Measurements from ENCODE around the gene GDF2. TPM values are rescaled to one million over a fixed set of nuclear protein-coding genes. Genes with fewer than 3 reads are reported as not detected.

GDF2 gene
- not detected in 2 replicates for total RNA-seq (2014; rRNA removed; shearing (Covaris generic))

DNA sequence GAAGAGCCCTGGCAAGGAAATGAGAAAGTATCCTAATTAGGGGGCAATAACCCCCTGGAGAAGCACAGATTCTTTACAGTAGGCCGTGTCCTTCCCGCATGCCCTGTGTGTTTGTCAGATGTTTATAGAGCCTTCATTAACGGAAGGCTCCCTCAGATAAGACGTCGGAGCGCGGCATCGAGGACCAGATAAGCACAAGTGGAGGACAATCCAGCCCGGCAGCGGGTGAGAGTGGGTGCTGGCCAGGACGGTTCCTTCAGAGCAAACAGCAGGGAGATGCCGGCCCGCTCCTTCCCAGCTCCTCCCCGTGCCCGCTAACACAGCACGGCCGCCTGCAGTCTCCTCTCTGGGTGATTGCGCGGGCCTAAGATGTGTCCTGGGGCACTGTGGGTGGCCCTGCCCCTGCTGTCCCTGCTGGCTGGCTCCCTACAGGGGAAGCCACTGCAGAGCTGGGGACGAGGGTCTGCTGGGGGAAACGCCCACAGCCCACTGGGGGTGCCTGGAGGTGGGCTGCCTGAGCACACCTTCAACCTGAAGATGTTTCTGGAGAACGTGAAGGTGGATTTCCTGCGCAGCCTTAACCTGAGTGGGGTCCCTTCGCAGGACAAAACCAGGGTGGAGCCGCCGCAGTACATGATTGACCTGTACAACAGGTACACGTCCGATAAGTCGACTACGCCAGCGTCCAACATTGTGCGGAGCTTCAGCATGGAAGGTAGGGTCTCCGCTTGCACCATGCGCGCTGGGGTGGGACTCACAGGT is at the start of gene GDF2:
Gene GDF2, plus strand, starts transcription at position 155 of the 762 bp plus-strand sequence. Its CDS starts 215 bp downstream, at position 370.
- no peaks in the 10 kb centered on the region for H3K27me3 ChIP-seq (ENCODE audit: control insufficient read depth, insufficient read depth, low read length)
- no peak within 1 kb of the TSS for H3K4me3 ChIP-seq (ENCODE audit: insufficient read depth, low read depth, low read length)
- no peaks in the 10 kb centered on the region for H3K36me3 ChIP-seq (replicated peaks; ENCODE audit: control insufficient read depth, insufficient read depth, low read length)
- DNase-seq, result no peak

GRCh38 chr10:47276071-47276470 is 46.2 kb upstream of the GDF2 start:
- Histone ChIP-seq H3K27me3 (ENCODE audit: control insufficient read depth, insufficient read depth, low read length) (no peaks in the 10 kb centered on the region), H3K4me3 (ENCODE audit: insufficient read depth, low read depth, low read length) (no peak overlapping the region), H3K36me3 (replicated peaks; ENCODE audit: control insufficient read depth, insufficient read depth, low read length) (no peaks in the 10 kb centered on the region)
- no peak for DNase-seq

DNA sequence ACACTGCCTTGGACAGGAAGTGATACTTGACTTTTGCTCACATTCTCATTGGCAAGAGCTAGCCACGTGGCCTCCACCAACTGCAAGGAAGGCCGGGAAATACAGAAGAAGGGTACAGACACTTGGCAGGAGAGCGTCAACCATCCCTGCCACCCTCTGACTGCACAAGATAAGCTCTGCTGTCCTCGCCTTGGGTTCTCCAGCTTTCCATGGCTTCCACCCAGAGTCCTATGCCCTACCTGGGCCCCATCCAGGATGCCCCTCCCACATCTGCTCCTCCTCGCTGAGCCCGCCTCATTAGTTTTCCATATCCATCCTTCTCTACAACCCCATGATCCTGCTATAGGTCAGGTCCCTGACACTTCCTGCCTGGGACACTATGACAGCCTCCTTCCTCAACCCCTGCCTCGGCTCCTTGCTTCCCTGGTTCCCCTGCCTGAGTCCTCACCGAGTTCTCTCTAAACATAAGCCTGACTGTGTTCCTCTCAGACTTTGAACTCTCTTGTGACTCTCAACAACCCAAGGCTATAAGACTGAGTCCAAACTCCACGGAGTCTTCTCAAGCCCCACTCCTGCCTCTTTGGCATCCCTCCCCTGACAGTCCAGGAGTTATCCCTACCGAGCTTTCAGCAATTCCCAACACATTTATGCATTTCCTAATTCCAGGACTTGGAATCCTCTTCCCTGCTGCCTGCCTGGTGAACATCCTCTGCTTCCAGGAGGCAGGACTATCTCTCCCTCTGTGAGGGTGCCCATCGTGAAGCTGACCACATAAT is 45.5 kb upstream of the GDF2 start:
- Histone ChIP-seq H3K27me3 (ENCODE audit: control insufficient read depth, insufficient read depth, low read length) (no peaks in the 10 kb centered on the region), H3K36me3 (replicated peaks; ENCODE audit: control insufficient read depth, insufficient read depth, low read length) (no peaks in the 10 kb centered on the region), H3K4me3 (ENCODE audit: insufficient read depth, low read depth, low read length) (no peak overlapping the region)
- DNase-seq, result no peak

DNA sequence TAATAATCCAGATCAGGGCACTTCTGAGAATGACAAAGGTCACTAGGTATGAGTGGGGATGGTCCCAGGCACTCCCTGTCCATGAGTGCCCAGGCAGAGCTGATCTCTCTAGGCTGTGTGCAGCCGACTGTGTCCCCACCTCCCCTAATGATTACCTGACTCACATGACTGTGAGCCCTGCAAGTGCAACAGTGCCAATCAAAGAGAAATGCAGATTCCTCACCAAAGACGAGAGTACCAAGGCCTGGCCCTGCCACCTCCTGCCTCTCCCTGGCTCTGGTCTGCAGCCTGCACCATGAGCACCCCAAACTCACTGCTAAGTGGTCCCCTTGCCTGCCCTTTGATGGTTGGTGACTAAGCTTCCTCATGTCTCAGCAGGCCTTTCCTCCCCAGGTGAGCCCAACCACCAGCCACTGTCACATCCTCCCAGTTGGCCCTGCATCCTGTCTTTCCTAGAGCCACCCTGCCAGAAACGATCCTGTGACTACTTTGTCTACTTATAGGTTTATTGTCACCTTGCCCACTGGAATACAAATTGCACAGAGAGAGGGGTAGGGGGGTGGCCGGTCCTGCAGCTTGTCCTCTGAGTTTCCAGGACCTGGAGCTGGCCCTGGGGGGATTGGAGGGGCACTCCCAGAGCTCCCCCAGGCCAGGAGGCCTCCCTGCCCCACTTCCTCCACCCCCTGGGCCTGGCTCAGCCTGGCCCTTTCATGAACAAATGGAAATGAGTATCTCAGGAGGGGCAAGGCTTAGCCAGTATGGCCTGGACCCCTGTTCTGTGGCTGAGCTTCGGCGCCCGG is 44.7 kb upstream of the GDF2 start:
- Histone ChIP-seq H3K36me3 (replicated peaks; ENCODE audit: control insufficient read depth, insufficient read depth, low read length) (no peaks in the 10 kb centered on the region), H3K4me3 (ENCODE audit: insufficient read depth, low read depth, low read length) (no peak overlapping the region), H3K27me3 (ENCODE audit: control insufficient read depth, insufficient read depth, low read length) (no peaks in the 10 kb centered on the region)
- DNase-seq, result no peak

DNA sequence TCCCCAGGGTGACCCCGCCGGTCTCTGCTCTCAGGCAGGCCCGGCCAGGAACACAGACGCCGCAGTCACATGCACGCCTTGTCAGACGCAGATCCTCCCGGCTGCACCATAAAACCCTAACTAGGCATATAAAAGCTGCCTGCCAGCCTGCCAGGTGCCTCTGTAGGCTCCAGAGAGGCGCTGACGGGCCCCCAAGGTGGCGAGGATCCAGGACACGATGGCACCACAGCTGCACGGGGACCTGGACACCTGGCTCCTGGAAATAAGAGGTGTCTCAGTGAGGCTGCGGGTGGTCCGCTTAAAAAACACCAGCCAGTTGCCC is 44.1 kb upstream of the GDF2 start:
- H3K36me3 ChIP-seq (replicated peaks; ENCODE audit: control insufficient read depth, insufficient read depth, low read length), result no peaks in the 10 kb centered on the region
- H3K27me3 ChIP-seq (ENCODE audit: control insufficient read depth, insufficient read depth, low read length), result no peaks in the 10 kb centered on the region
- no peak overlapping the region for H3K4me3 ChIP-seq (ENCODE audit: insufficient read depth, low read depth, low read length)
- no peak for DNase-seq

- no peak for DNase-seq
- Histone ChIP-seq H3K36me3 (replicated peaks; ENCODE audit: control insufficient read depth, insufficient read depth, low read length) (no peaks in the 10 kb centered on the region), H3K27me3 (ENCODE audit: control insufficient read depth, insufficient read depth, low read length) (no peaks in the 10 kb centered on the region), H3K4me3 (ENCODE audit: insufficient read depth, low read depth, low read length) (no peak overlapping the region)
Measured at GRCh38 chr10:47278720-47279119, 43.5 kb upstream of the GDF2 start.

GRCh38 chr10:47279276-47279675 is 43.0 kb upstream of the GDF2 start:
- no peak for DNase-seq
- H3K36me3 ChIP-seq (replicated peaks; ENCODE audit: control insufficient read depth, insufficient read depth, low read length), result no peaks in the 10 kb centered on the region
- no peaks in the 10 kb centered on the region for H3K27me3 ChIP-seq (ENCODE audit: control insufficient read depth, insufficient read depth, low read length)
- no peak overlapping the region for H3K4me3 ChIP-seq (ENCODE audit: insufficient read depth, low read depth, low read length)

DNA sequence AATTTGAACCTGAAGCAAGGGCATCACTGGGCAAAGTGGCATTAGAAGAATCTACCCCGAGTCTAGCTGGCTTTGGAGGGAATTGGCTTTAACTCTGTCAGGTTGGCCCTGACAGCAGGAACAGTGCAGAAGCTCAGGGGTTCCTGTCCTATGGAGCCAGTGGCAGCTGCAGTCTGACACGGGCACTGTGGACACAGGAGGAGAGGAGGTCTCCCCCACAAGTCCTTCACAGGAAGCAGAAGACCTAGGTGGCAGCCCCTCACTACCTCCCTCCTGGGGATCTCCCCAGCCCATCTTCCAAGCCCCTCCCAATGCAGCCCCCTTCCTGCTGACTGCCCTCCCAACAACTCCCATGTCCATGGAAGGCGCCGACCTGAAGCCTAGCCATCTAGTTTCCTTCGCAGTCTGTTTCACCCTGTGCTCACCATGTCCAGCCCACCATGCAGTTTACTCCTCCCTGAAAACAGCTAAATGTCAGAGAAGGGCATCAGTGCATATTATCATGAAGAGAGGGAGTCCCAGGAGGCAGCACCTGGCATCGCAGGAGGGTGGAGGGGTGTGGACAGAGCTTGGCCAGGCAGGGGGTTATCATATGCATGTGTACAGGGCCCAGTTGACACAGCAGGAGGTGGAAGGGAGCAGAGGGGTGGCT is 40.1 kb upstream of the GDF2 start:
- Histone ChIP-seq H3K36me3 (replicated peaks; ENCODE audit: control insufficient read depth, insufficient read depth, low read length) (no peaks in the 10 kb centered on the region), H3K4me3 (ENCODE audit: insufficient read depth, low read depth, low read length) (no peak overlapping the region), H3K27me3 (ENCODE audit: control insufficient read depth, insufficient read depth, low read length) (no peaks in the 10 kb centered on the region)
- no peak for DNase-seq

DNA sequence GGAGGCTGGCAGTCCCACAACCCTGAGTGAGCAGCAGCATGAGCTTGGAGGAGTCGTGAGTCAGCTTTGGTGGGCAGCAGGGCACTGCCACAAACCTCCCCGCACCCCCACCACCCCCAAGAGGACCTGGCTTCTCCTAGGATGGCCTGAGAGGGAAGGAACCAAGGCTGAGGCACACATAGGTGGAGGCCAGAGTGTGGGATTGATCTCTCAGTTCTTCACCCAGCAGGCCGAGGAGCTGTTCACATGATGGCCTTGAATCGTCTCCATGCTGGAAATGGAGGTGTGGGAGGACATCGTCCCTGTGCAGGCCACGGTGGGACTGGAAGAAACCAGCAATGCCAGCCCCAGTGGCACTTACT is 39.6 kb upstream of the GDF2 start:
- no peak for DNase-seq
- no peaks in the 10 kb centered on the region for H3K27me3 ChIP-seq (ENCODE audit: control insufficient read depth, insufficient read depth, low read length)
- H3K36me3 ChIP-seq (replicated peaks; ENCODE audit: control insufficient read depth, insufficient read depth, low read length), result no peaks in the 10 kb centered on the region
- no peak overlapping the region for H3K4me3 ChIP-seq (ENCODE audit: insufficient read depth, low read depth, low read length)

DNA sequence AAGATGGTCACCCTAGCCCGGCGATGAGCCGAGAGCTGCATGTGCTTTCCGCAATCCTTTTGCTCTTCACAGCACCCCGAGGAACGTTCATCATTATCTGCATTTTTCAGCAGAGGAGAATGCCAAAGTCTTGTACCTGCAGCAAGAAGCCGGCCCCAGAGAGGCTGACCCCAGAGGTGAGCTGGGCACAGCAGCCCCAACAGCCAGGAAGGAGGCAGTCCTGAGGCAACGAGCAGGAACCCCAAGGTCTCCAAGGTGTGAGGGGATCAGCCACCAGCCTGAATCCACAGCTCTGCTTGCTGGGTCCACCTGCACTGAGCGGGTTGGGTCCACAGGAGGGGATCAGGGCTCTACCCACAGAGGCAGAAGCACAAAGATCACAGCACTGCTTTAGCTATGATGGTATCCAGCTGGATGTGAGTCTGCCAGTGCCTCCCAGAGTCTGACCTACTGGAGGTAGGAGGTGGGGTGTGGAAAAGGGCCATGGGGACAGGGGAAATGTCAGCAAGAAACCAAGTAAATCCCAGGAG is 39.1 kb upstream of the GDF2 start:
- DNase-seq, result no peak

GRCh38 chr10:47283848-47284247 is 38.4 kb upstream of the GDF2 start:
- H3K36me3 ChIP-seq (replicated peaks; ENCODE audit: control insufficient read depth, insufficient read depth, low read length), result no peaks in the 10 kb centered on the region
- no peaks in the 10 kb centered on the region for H3K27me3 ChIP-seq (ENCODE audit: control insufficient read depth, insufficient read depth, low read length)
- H3K4me3 ChIP-seq (ENCODE audit: insufficient read depth, low read depth, low read length), result no peak overlapping the region
- no peak for DNase-seq

More for the DNA sequence above, 39.1 kb upstream of the GDF2 start:
- no peaks in the 10 kb centered on the region for H3K36me3 ChIP-seq (replicated peaks; ENCODE audit: control insufficient read depth, insufficient read depth, low read length)
- H3K27me3 ChIP-seq (ENCODE audit: control insufficient read depth, insufficient read depth, low read length), result no peaks in the 10 kb centered on the region
- no peak overlapping the region for H3K4me3 ChIP-seq (ENCODE audit: insufficient read depth, low read depth, low read length)

GRCh38 chr10:47285381-47286115 is 36.7 kb upstream of the GDF2 start:
- H3K27me3 ChIP-seq (ENCODE audit: control insufficient read depth, insufficient read depth, low read length), result no peaks in the 10 kb centered on the region
- H3K4me3 ChIP-seq (ENCODE audit: insufficient read depth, low read depth, low read length), result no peak overlapping the region
- no peak for DNase-seq
- no peaks in the 10 kb centered on the region for H3K36me3 ChIP-seq (replicated peaks; ENCODE audit: control insufficient read depth, insufficient read depth, low read length)

- Histone ChIP-seq H3K36me3 (replicated peaks; ENCODE audit: control insufficient read depth, insufficient read depth, low read length) (no peaks in the 10 kb centered on the region), H3K27me3 (ENCODE audit: control insufficient read depth, insufficient read depth, low read length) (no peaks in the 10 kb centered on the region), H3K4me3 (ENCODE audit: insufficient read depth, low read depth, low read length) (no peak overlapping the region)
- DNase-seq, result no peak
Measured at GRCh38 chr10:47286116-47286505, 36.1 kb upstream of the GDF2 start.
